Measurements from ENCODE around the gene DOHH. TPM values are rescaled to one million over a fixed set of nuclear protein-coding genes. Genes with fewer than 3 reads are reported as not detected.

Gene DOHH
- total RNA-seq, 1 donor = 8.3 TPM

GRCh38 chr19:3535981-3536380 lies 35.5 kb upstream of the DOHH start:
- H3K27me3 ChIP-seq (ENCODE audit: insufficient read depth, low read length) = no peaks in the 10 kb centered on the region
- H3K4me1 ChIP-seq (ENCODE audit: insufficient read depth, low read length) = no peaks in the 10 kb centered on the region
- no peaks in the 10 kb centered on the region for H3K9me3 ChIP-seq (ENCODE audit: low read depth, low read length)
- peaks cover 32% of the 10 kb centered on the region for H3K36me3 ChIP-seq (ENCODE audit: insufficient read depth, low read length)
- no peak overlapping the region for H2AFZ ChIP-seq (ENCODE audit: low read length)
- no peak overlapping the region for H3K27ac ChIP-seq (ENCODE audit: low read depth, low read length)
- H3K4me3 ChIP-seq (ENCODE audit: insufficient read depth, low read length) = no peak overlapping the region
- no peak for DNase-seq (ENCODE audit: insufficient read length, low spot score, missing footprints)
- TF ChIP-seq, protein P1, sequence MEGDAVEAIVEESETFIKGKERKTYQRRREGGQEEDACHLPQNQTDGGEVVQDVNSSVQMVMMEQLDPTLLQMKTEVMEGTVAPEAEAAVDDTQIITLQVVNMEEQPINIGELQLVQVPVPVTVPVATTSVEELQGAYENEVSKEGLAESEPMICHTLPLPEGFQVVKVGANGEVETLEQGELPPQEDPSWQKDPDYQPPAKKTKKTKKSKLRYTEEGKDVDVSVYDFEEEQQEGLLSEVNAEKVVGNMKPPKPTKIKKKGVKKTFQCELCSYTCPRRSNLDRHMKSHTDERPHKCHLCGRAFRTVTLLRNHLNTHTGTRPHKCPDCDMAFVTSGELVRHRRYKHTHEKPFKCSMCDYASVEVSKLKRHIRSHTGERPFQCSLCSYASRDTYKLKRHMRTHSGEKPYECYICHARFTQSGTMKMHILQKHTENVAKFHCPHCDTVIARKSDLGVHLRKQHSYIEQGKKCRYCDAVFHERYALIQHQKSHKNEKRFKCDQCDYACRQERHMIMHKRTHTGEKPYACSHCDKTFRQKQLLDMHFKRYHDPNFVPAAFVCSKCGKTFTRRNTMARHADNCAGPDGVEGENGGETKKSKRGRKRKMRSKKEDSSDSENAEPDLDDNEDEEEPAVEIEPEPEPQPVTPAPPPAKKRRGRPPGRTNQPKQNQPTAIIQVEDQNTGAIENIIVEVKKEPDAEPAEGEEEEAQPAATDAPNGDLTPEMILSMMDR (IDR thresholded peaks at IDR 0.05; ENCODE audit: extremely low read depth, low read depth, low read length) = no peak
- H3K4me2 ChIP-seq (ENCODE audit: insufficient read depth, low read length) = no peak overlapping the region
- no peaks in the 10 kb centered on the region for H3K79me2 ChIP-seq (ENCODE audit: insufficient read depth, low read length)
- peaks cover 14% of the 10 kb centered on the region for H4K20me1 ChIP-seq (ENCODE audit: insufficient read depth, low read length)

GRCh38 chr19:3535563-3535965 lies 35.1 kb upstream of the DOHH start:
- peaks cover 14% of the 10 kb centered on the region for H4K20me1 ChIP-seq (ENCODE audit: insufficient read depth, low read length)
- no peak overlapping the region for H2AFZ ChIP-seq (ENCODE audit: low read length)
- H3K4me3 ChIP-seq (ENCODE audit: insufficient read depth, low read length) = no peak overlapping the region
- no peaks in the 10 kb centered on the region for H3K79me2 ChIP-seq (ENCODE audit: insufficient read depth, low read length)
- no peaks in the 10 kb centered on the region for H3K9me3 ChIP-seq (ENCODE audit: low read depth, low read length)
- H3K4me2 ChIP-seq (ENCODE audit: insufficient read depth, low read length) = no peak overlapping the region
- no peak for DNase-seq (ENCODE audit: insufficient read length, low spot score, missing footprints)
- H3K36me3 ChIP-seq (ENCODE audit: insufficient read depth, low read length) = peaks cover 36% of the 10 kb centered on the region
- H3K27ac ChIP-seq (ENCODE audit: low read depth, low read length) = no peak overlapping the region
- TF ChIP-seq, protein P1 (IDR thresholded peaks at IDR 0.05; ENCODE audit: extremely low read depth, low read depth, low read length) = no peak
- no peaks in the 10 kb centered on the region for H3K27me3 ChIP-seq (ENCODE audit: insufficient read depth, low read length)
- H3K4me1 ChIP-seq (ENCODE audit: insufficient read depth, low read length) = no peaks in the 10 kb centered on the region

GRCh38 chr19:3535235-3535535 lies 34.7 kb upstream of the DOHH start:
- H3K4me1 ChIP-seq (ENCODE audit: insufficient read depth, low read length) = no peaks in the 10 kb centered on the region
- TF ChIP-seq, protein P1 (IDR thresholded peaks at IDR 0.05; ENCODE audit: extremely low read depth, low read depth, low read length) = no peak
- peaks cover 40% of the 10 kb centered on the region for H3K36me3 ChIP-seq (ENCODE audit: insufficient read depth, low read length)
- H3K9me3 ChIP-seq (ENCODE audit: low read depth, low read length) = no peaks in the 10 kb centered on the region
- H3K79me2 ChIP-seq (ENCODE audit: insufficient read depth, low read length) = no peaks in the 10 kb centered on the region
- peaks cover 14% of the 10 kb centered on the region for H4K20me1 ChIP-seq (ENCODE audit: insufficient read depth, low read length)
- H2AFZ ChIP-seq (ENCODE audit: low read length) = no peak overlapping the region
- DNase-seq (ENCODE audit: insufficient read length, low spot score, missing footprints) = no peak
- H3K4me3 ChIP-seq (ENCODE audit: insufficient read depth, low read length) = no peak overlapping the region
- H3K27me3 ChIP-seq (ENCODE audit: insufficient read depth, low read length) = no peaks in the 10 kb centered on the region
- H3K4me2 ChIP-seq (ENCODE audit: insufficient read depth, low read length) = no peak overlapping the region
- no peak overlapping the region for H3K27ac ChIP-seq (ENCODE audit: low read depth, low read length)

DNA sequence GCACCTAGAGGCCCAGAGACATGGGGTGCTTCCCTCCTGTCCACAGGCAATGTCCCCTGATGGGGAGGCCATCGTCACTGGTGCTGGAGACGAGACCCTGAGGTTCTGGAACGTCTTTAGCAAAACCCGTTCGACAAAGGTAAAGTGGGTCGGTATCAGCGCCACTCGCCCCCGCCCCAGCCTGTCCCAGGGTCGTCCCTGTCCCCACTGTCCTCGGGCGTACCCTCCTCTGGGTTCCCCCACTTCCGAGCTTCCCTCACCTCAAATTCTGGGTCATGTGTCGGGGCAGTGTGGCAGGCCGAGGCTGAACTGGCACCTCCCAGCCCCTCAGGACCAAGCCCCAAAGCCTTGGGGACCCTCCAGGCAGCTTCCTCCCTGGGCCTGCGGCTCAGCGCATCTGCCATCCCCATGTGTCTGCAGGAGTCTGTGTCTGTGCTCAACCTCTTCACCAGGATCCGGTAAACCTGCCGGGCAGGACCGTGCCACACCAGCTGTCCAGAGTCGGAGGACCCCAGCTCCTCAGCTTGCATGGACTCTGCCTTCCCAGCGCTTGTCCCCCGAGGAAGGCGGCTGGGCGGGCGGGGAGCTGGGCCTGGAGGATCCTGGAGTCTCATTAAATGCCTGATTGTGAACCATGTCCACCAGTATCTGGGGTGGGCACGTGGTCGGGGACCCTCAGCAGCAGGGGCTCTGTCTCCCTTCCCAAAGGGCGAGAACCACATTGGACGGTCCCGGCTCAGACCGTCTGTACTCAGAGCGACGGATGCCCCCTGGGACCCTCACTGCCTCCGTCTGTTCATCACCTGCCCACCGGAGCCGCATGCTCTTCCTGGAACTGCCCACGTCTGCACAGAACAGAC lies 34.1 kb upstream of the DOHH start:
- Histone ChIP-seq H3K36me3 (ENCODE audit: insufficient read depth, low read length) (peaks cover 42% of the 10 kb centered on the region), H3K27me3 (ENCODE audit: insufficient read depth, low read length) (no peaks in the 10 kb centered on the region), H3K4me3 (ENCODE audit: insufficient read depth, low read length) (no peak overlapping the region), H3K79me2 (ENCODE audit: insufficient read depth, low read length) (no peaks in the 10 kb centered on the region), H4K20me1 (ENCODE audit: insufficient read depth, low read length) (peaks cover 12% of the 10 kb centered on the region), H3K4me1 (ENCODE audit: insufficient read depth, low read length) (no peaks in the 10 kb centered on the region), H2AFZ (ENCODE audit: low read length) (no peak overlapping the region), H3K9me3 (ENCODE audit: low read depth, low read length) (no peaks in the 10 kb centered on the region), H3K4me2 (ENCODE audit: insufficient read depth, low read length) (no peak overlapping the region), H3K27ac (ENCODE audit: low read depth, low read length) (no peak overlapping the region)
- TF ChIP-seq, protein P1 (IDR thresholded peaks at IDR 0.05; ENCODE audit: extremely low read depth, low read depth, low read length) = no peak
- DNase-seq (ENCODE audit: insufficient read length, low spot score, missing footprints) = no peak
